ENCODE data around the gene ZNF606. TPM values are rescaled to one million over a fixed set of nuclear protein-coding genes. Genes with fewer than 3 reads are reported as not detected.

Gene ZNF606
- total and polyA plus RNA-seq, 2 experiments from 2014 or later = 13.6 to 55.6 TPM

DNA sequence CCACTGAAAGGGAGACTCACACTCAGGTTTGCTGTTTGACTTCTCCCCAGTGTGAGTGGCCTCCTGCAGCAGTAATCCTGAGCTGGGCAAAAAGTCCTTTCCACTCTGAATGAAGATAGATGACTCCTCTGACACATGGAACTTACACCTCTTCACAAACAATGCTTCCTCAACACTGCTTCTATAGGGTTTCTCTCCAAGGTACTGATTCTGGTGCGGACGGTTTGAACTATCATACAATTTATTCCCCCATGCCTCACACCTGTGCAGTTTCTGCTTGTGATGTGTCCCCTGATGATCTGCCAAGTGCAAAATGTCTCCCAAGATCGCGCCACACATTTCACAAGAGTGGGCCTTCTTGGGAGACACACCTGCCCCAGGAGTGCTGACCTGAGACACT is 75.0 kb downstream of the ZNF606 start:
- no peak overlapping the region for H2AFZ ChIP-seq
- no peaks in the 10 kb centered on the region for H3K4me1 ChIP-seq (ENCODE audit: insufficient read depth)
- Mint-ChIP-seq H3K27ac (no peak overlapping the region), H3K9me3 (peaks cover 63% of the 10 kb centered on the region), H3K4me3 (no peak overlapping the region), H3K36me3 (ENCODE audit: low read depth) (peaks cover 94% of the 10 kb centered on the region), H3K27me3 (ENCODE audit: insufficient read depth, low read depth, poor library complexity) (peaks cover 1% of the 10 kb centered on the region), H3K4me1 (no peaks in the 10 kb centered on the region)
- no peaks in the 10 kb centered on the region for H3K9me2 ChIP-seq (ENCODE audit: insufficient read depth)
- peaks cover 3% of the 10 kb centered on the region; the same call in 1 of the 2 replicates for H3F3A ChIP-seq (replicated peaks; ENCODE audit: low read depth)
- TF ChIP-seq NANOG (IDR thresholded peaks at IDR 0.05; ENCODE audit: borderline replicate concordance) = no peak
- no peak for TF ChIP-seq ZNF114 (CRISPR knock-in tag; IDR thresholded peaks at IDR 0.05)
- no peak for TF ChIP-seq ZNF331 (CRISPR knock-in tag; IDR thresholded peaks at IDR 0.05; ENCODE audit: low read depth)
- TF ChIP-seq, protein P1, sequence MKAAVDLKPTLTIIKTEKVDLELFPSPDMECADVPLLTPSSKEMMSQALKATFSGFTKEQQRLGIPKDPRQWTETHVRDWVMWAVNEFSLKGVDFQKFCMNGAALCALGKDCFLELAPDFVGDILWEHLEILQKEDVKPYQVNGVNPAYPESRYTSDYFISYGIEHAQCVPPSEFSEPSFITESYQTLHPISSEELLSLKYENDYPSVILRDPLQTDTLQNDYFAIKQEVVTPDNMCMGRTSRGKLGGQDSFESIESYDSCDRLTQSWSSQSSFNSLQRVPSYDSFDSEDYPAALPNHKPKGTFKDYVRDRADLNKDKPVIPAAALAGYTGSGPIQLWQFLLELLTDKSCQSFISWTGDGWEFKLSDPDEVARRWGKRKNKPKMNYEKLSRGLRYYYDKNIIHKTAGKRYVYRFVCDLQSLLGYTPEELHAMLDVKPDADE (IDR thresholded peaks at IDR 0.05) = no peak
- TF ChIP-seq POLR2AphosphoS5 (IDR thresholded peaks at IDR 0.05; ENCODE audit: low read depth) = no peak
- no peak for TF ChIP-seq STAT1 (IDR thresholded peaks at IDR 0.05; ENCODE audit: unreplicated experiment)
- no peak for TF ChIP-seq EZH2 (IDR thresholded peaks at IDR 0.05; ENCODE audit: low read depth, unreplicated experiment)
- TF ChIP-seq CREB1 (CRISPR knock-in tag; IDR thresholded peaks at IDR 0.05; ENCODE audit: low read depth) = no peak
- TF ChIP-seq, protein P2, sequence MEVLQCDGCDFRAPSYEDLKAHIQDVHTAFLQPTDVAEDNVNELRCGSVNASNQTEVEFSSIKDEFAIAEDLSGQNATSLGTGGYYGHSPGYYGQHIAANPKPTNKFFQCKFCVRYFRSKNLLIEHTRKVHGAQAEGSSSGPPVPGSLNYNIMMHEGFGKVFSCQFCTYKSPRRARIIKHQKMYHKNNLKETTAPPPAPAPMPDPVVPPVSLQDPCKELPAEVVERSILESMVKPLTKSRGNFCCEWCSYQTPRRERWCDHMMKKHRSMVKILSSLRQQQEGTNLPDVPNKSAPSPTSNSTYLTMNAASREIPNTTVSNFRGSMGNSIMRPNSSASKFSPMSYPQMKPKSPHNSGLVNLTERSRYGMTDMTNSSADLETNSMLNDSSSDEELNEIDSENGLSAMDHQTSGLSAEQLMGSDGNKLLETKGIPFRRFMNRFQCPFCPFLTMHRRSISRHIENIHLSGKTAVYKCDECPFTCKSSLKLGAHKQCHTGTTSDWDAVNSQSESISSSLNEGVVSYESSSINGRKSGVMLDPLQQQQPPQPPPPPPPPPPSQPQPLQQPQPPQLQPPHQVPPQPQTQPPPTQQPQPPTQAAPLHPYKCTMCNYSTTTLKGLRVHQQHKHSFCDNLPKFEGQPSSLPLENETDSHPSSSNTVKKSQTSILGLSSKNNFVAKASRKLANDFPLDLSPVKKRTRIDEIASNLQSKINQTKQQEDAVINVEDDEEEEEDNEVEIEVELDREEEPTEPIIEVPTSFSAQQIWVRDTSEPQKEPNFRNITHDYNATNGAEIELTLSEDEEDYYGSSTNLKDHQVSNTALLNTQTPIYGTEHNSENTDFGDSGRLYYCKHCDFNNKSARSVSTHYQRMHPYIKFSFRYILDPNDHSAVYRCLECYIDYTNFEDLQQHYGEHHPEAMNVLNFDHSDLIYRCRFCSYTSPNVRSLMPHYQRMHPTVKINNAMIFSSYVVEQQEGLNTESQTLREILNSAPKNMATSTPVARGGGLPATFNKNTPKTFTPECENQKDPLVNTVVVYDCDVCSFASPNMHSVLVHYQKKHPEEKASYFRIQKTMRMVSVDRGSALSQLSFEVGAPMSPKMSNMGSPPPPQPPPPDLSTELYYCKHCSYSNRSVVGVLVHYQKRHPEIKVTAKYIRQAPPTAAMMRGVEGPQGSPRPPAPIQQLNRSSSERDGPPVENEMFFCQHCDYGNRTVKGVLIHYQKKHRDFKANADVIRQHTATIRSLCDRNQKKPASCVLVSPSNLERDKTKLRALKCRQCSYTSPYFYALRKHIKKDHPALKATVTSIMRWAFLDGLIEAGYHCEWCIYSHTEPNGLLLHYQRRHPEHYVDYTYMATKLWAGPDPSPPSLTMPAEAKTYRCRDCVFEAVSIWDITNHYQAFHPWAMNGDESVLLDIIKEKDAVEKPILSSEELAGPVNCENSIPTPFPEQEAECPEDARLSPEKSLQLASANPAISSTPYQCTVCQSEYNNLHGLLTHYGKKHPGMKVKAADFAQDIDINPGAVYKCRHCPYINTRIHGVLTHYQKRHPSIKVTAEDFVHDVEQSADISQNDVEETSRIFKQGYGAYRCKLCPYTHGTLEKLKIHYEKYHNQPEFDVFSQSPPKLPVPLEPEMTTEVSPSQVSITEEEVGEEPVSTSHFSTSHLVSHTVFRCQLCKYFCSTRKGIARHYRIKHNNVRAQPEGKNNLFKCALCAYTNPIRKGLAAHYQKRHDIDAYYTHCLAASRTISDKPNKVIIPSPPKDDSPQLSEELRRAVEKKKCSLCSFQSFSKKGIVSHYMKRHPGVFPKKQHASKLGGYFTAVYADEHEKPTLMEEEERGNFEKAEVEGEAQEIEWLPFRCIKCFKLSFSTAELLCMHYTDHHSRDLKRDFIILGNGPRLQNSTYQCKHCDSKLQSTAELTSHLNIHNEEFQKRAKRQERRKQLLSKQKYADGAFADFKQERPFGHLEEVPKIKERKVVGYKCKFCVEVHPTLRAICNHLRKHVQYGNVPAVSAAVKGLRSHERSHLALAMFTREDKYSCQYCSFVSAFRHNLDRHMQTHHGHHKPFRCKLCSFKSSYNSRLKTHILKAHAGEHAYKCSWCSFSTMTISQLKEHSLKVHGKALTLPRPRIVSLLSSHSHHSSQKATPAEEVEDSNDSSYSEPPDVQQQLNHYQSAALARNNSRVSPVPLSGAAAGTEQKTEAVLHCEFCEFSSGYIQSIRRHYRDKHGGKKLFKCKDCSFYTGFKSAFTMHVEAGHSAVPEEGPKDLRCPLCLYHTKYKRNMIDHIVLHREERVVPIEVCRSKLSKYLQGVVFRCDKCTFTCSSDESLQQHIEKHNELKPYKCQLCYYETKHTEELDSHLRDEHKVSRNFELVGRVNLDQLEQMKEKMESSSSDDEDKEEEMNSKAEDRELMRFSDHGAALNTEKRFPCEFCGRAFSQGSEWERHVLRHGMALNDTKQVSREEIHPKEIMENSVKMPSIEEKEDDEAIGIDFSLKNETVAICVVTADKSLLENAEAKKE (CRISPR knock-in tag; IDR thresholded peaks at IDR 0.05) = no peak
- no peak for TF ChIP-seq JUNB (IDR thresholded peaks at IDR 0.05; ENCODE audit: unreplicated experiment)
- TF ChIP-seq, protein P3, sequence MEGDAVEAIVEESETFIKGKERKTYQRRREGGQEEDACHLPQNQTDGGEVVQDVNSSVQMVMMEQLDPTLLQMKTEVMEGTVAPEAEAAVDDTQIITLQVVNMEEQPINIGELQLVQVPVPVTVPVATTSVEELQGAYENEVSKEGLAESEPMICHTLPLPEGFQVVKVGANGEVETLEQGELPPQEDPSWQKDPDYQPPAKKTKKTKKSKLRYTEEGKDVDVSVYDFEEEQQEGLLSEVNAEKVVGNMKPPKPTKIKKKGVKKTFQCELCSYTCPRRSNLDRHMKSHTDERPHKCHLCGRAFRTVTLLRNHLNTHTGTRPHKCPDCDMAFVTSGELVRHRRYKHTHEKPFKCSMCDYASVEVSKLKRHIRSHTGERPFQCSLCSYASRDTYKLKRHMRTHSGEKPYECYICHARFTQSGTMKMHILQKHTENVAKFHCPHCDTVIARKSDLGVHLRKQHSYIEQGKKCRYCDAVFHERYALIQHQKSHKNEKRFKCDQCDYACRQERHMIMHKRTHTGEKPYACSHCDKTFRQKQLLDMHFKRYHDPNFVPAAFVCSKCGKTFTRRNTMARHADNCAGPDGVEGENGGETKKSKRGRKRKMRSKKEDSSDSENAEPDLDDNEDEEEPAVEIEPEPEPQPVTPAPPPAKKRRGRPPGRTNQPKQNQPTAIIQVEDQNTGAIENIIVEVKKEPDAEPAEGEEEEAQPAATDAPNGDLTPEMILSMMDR (conservative IDR thresholded peaks at IDR 0.05; ENCODE audit: low read depth in 2 of 2) = no peak
- TF ChIP-seq, protein P4, sequence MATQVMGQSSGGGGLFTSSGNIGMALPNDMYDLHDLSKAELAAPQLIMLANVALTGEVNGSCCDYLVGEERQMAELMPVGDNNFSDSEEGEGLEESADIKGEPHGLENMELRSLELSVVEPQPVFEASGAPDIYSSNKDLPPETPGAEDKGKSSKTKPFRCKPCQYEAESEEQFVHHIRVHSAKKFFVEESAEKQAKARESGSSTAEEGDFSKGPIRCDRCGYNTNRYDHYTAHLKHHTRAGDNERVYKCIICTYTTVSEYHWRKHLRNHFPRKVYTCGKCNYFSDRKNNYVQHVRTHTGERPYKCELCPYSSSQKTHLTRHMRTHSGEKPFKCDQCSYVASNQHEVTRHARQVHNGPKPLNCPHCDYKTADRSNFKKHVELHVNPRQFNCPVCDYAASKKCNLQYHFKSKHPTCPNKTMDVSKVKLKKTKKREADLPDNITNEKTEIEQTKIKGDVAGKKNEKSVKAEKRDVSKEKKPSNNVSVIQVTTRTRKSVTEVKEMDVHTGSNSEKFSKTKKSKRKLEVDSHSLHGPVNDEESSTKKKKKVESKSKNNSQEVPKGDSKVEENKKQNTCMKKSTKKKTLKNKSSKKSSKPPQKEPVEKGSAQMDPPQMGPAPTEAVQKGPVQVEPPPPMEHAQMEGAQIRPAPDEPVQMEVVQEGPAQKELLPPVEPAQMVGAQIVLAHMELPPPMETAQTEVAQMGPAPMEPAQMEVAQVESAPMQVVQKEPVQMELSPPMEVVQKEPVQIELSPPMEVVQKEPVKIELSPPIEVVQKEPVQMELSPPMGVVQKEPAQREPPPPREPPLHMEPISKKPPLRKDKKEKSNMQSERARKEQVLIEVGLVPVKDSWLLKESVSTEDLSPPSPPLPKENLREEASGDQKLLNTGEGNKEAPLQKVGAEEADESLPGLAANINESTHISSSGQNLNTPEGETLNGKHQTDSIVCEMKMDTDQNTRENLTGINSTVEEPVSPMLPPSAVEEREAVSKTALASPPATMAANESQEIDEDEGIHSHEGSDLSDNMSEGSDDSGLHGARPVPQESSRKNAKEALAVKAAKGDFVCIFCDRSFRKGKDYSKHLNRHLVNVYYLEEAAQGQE (IDR thresholded peaks at IDR 0.05; ENCODE audit: unreplicated experiment) = no peak
- TF ChIP-seq EZH2phosphoT487 (IDR thresholded peaks at IDR 0.05; ENCODE audit: unreplicated experiment) = no peak
- peaks cover 66% of the 10 kb centered on the region for H3K36me3 ChIP-seq (ENCODE audit: insufficient read depth)
- no peak overlapping the region for H3K4me3 ChIP-seq
- H3K4me2 ChIP-seq = no peak overlapping the region
- ATAC-seq (no peak), DNase-seq (ENCODE audit: low spot score) (no peak)
- no peaks in the 10 kb centered on the region; the same call in 1 of the 2 replicates for H4K20me1 ChIP-seq (replicated peaks; ENCODE audit: insufficient read depth)
- no peak overlapping the region for H3K27ac ChIP-seq (ENCODE audit: low read depth)
- H3K27me3 ChIP-seq (ENCODE audit: insufficient read depth) = no peaks in the 10 kb centered on the region
- peaks cover 49% of the 10 kb centered on the region for H3K79me2 ChIP-seq (replicated peaks; ENCODE audit: insufficient read depth)

All from GM23338 (cell line).